ENCODE results near the gene RNASEH1.

Gene RNASEH1

DNA sequence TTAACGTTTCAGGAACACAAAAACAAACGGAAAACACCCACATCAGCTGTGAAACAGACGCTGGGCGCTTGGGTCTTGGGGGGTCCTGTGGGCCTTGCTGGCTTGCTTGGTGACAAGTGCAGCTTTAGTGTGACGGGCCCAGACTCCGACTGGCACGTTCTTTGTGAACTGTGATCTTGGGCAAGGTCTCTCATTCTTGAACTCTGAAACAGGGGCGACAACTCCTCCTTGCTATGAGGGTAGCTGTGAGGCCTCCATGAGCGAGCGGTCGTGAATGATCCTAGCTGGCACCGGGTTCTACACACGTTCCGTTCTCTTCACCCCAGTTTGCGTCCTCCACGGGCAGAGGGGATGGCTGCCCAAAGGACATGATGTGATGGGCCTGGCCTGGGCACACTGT, 28.1 kb upstream of the RNASEH1 start:
- H3K4me3 ChIP-seq (replicated peaks; ENCODE audit: low read depth, low read length) = no peak overlapping the region
- no peak for DNase-seq (ENCODE audit: extremely low read depth, insufficient read length)
- no peaks in the 10 kb centered on the region for H3K27me3 ChIP-seq (replicated peaks; ENCODE audit: control insufficient read depth, insufficient read depth, low read length)
- H3K36me3 ChIP-seq (ENCODE audit: control insufficient read depth, insufficient read depth, low read length) = peaks cover 8% of the 10 kb centered on the region
- TF ChIP-seq, protein P1, sequence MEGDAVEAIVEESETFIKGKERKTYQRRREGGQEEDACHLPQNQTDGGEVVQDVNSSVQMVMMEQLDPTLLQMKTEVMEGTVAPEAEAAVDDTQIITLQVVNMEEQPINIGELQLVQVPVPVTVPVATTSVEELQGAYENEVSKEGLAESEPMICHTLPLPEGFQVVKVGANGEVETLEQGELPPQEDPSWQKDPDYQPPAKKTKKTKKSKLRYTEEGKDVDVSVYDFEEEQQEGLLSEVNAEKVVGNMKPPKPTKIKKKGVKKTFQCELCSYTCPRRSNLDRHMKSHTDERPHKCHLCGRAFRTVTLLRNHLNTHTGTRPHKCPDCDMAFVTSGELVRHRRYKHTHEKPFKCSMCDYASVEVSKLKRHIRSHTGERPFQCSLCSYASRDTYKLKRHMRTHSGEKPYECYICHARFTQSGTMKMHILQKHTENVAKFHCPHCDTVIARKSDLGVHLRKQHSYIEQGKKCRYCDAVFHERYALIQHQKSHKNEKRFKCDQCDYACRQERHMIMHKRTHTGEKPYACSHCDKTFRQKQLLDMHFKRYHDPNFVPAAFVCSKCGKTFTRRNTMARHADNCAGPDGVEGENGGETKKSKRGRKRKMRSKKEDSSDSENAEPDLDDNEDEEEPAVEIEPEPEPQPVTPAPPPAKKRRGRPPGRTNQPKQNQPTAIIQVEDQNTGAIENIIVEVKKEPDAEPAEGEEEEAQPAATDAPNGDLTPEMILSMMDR (IDR thresholded peaks at IDR 0.05; ENCODE audit: insufficient read depth, low read length, poor library complexity, severe bottlenecking) = no peak

DNA sequence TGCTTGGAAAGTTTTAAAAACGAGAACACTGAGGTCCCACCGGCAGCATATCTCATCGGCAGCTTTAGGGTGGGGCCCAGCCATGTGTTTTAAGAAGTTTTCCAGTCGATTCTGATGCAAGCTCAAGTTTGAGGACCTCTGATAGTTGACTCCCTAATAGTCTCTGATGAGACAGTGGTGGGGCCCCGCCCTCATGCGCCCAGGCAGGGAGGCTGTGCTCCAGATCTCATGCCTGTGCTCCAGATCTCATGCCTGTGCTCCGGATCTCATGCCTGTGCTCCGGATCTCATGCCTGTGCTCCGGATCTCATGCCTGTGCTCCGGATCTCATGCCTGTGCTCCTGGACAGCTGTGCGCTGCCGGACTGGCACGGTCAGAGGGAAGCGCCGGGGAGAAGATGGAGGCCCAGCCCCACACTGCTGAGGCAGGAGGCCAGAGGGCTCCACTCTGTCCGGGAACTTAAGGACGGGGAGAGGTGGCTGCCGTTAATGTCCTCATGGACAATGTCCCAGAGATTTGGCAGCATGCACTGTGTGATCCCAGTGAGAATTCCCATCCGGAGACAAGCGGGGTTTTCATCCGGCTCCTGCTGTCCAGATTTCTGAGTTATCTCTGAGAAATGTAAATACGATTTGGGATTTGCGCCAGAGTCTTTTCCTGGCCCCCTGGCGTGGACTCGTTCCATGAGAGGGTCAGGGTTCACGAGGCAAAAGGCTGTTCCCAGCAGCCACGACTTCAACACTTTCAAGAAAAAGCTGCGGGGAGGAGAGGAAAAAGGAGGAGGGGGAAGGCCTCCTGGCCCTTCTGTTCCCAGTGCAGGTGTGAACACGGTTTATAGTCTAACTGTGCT, 27.4 kb upstream of the RNASEH1 start:
- no peaks in the 10 kb centered on the region for H3K27me3 ChIP-seq (replicated peaks; ENCODE audit: control insufficient read depth, insufficient read depth, low read length)
- peaks cover 12% of the 10 kb centered on the region for H3K36me3 ChIP-seq (ENCODE audit: control insufficient read depth, insufficient read depth, low read length)
- no peak for DNase-seq (ENCODE audit: extremely low read depth, insufficient read length)
- TF ChIP-seq, protein P1 (IDR thresholded peaks at IDR 0.05; ENCODE audit: insufficient read depth, low read length, poor library complexity, severe bottlenecking) = no peak
- no peak overlapping the region for H3K4me3 ChIP-seq (replicated peaks; ENCODE audit: low read depth, low read length)

DNA sequence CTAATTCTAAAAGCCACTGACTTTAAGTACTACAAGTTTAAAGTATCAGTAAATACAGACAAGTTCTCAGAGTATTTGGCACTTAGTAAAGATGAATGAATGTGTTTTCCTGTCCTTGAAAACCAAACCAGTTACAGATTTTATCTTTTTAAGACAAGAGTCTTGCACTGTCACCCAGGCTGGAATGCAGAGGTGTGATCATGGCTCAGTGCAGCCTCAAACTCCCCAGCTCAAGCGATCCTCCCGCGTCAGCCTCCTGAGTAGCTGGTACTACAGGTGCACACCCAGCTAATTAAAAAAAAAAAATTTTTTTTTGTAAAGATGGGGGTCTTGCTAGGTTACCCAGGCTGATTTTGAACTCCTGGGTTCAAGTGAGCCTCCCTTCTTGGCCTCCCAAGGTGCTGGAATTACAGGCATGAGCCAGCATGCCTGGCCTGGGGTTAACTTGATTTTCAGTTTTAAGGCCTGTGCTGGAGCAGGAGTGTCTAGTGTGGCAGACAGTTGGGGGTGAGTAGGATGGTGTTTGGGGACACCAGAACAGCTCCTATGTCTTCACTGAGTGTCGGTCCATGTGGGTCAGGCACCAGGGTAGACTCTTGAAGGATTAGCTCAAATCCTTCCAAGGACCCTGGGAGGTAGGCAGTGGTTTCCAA, 26.6 kb upstream of the RNASEH1 start:
- no peak for DNase-seq (ENCODE audit: extremely low read depth, insufficient read length)
- Histone ChIP-seq H3K36me3 (ENCODE audit: control insufficient read depth, insufficient read depth, low read length) (peaks cover 16% of the 10 kb centered on the region), H3K4me3 (replicated peaks; ENCODE audit: low read depth, low read length) (no peak overlapping the region), H3K27me3 (replicated peaks; ENCODE audit: control insufficient read depth, insufficient read depth, low read length) (no peaks in the 10 kb centered on the region)
- TF ChIP-seq, protein P1 (IDR thresholded peaks at IDR 0.05; ENCODE audit: insufficient read depth, low read length, poor library complexity, severe bottlenecking) = no peak

DNA sequence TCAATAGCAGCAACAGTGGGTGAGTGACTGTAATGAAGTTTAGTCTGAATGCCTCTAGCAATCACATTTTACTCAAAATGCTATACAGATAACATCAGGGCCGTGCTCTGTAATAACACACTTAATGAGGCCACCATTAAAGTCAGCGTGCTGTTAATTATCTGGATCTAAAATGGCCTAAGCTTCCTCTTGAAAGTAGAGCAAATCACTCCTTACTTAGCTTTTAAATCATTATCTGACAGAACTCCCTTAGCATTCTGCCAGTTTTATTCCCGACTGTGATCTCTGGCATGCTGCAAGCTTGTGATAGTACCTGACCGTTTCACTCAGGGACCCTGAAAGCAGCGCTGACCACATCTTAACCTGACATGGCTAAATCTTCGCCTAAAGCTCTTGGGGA, 25.9 kb upstream of the RNASEH1 start:
- Histone ChIP-seq H3K36me3 (ENCODE audit: control insufficient read depth, insufficient read depth, low read length) (peaks cover 18% of the 10 kb centered on the region), H3K27me3 (replicated peaks; ENCODE audit: control insufficient read depth, insufficient read depth, low read length) (no peaks in the 10 kb centered on the region), H3K4me3 (replicated peaks; ENCODE audit: low read depth, low read length) (no peak overlapping the region)
- no peak for DNase-seq (ENCODE audit: extremely low read depth, insufficient read length)
- TF ChIP-seq, protein P1 (IDR thresholded peaks at IDR 0.05; ENCODE audit: insufficient read depth, low read length, poor library complexity, severe bottlenecking) = no peak

DNA sequence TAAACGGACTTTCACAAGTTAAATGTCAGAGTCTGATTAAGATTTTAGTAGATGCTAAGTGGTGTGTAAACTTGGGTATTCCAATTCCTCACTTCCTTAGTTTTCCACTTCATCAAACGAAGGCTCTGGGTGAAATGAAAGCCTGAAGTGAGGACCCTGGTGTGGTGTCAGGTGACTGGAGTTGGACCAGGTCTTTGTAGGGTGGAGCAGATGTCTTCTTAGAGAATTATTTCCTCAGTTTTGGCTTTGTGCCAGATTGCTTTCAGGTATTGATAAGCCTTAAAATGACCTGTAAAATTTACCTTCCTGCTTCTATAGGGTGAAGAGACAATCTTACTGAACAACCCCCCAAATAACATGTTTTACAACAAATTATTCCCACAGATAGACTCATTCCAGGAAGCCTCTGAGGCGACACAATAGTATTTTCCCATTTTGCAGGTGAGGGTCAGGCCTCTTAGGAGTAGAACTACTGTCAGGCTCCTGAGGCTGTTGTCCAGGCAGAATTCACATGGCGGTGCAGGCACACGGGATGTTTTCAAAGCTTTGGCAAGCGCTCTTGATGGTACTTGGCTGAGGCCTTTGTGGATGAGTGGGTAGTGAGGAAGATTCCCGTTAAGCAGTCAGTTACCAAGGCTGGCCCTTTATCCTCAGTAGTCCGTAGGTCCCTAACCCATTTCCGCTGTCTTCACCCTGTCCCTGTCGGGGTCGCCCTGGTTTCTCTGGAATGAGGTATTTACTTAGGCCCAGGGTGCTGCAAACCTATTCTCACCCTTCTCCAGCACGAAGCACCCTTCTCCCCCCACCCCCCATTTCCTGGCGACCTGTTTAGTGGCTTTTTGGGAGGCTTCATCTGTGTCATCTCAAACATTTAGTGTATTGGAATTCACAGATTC, 23.5 kb upstream of the RNASEH1 start:
- TF ChIP-seq, protein P1 (IDR thresholded peaks at IDR 0.05; ENCODE audit: insufficient read depth, low read length, poor library complexity, severe bottlenecking) = no peak
- no peak for DNase-seq (ENCODE audit: extremely low read depth, insufficient read length)
- H3K4me3 ChIP-seq (replicated peaks; ENCODE audit: low read depth, low read length) = no peak overlapping the region
- H3K36me3 ChIP-seq (ENCODE audit: control insufficient read depth, insufficient read depth, low read length) = peaks cover 26% of the 10 kb centered on the region
- H3K27me3 ChIP-seq (replicated peaks; ENCODE audit: control insufficient read depth, insufficient read depth, low read length) = no peaks in the 10 kb centered on the region

Measured in GM06990 (cell line).